HG03520 (cell line): ENCODE results near the gene KLF13.

Experiments used
- ATAC-seq: cut with Tn5 transposase; IDR thresholded peaks from one replicate; pipeline ENCODE4 v1.9.1; 2021; ENCODE audit warnings: mild to moderate bottlenecking, moderate library complexity; ENCODE audit not compliant: unreplicated experiment

KLF13 gene

GRCh38 chr15:31331389-31331788 lies 4.8 kb downstream of the KLF13 start:
- ATAC-seq: no peak

DNA sequence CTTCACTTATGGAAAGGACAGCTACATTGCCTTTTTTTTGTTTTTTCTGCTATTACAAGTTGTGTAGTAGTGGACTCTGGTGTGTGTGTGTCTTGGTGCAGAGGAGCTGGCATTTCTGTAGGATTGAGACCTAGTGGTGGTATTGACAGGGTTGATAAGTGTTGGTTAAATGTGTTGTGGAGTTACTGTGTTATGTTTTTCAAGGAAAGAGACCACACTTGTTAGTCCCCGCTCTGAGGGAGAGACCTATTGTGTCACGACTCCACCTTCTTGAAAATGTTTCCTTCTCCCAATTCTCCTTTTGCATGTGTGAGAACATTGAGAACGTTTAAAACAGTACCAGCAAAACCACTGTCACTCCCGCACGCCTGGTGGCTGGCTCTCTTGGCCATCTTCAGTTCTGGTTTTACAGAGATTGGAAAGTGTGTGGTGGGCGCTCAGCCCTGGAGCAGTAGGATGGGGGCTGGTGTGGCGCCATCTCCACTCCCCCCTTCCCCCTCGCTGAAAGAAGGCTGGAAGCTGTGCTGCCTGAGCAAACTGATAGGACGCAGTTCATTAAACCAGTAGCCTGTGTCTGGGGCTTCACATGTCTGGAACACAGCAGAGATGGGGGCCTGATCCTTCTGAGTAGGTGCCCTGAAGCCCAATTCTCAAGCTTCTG lies 5.5 kb downstream of the KLF13 start:
- no peak for ATAC-seq

- ATAC-seq: no peak
Measured at GRCh38 chr15:31332681-31333071, 6.0 kb downstream of the KLF13 start.

- no peak for ATAC-seq
Measured at GRCh38 chr15:31333119-31333518, 6.5 kb downstream of the KLF13 start.

- ATAC-seq: no peak
Measured at GRCh38 chr15:31333820-31334219, 7.2 kb downstream of the KLF13 start.

- ATAC-seq: no peak
Measured at GRCh38 chr15:31335989-31336592, 9.5 kb downstream of the KLF13 start.

GRCh38 chr15:31336593-31337295 lies 10.1 kb downstream of the KLF13 start:
- no peak for ATAC-seq

DNA sequence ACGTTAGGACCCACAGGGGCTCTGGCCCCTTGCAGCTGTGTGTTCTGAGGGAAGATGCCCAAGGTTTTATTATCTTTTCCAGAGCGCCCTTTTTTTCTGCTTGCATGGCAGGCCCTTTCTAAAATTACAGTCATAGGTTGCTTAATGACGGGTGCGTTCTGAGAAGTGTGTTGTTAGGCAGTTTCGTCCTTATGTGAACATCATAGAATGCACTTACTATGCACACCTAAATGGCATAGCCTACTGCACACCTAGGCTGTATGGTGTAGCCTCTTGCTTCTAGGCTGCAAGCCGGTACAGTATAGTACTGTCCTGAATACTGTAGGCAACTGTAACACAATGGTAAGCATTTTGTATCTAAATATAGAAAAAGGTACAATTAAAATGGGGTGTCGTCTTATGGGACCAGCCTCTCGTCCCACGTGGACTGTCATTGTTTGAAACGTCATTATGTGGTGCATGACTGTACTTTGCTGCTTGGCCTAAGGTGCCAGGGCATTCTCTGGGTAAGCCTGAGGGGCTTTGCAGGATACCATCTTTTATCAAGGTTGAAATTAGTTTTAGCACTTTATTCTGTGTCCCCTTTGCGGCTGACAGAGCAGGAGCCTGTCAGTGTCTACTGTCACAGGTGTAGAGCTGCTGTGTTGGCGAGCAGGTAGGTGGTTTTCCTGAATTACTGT lies 10.9 kb downstream of the KLF13 start:
- no peak for ATAC-seq

DNA sequence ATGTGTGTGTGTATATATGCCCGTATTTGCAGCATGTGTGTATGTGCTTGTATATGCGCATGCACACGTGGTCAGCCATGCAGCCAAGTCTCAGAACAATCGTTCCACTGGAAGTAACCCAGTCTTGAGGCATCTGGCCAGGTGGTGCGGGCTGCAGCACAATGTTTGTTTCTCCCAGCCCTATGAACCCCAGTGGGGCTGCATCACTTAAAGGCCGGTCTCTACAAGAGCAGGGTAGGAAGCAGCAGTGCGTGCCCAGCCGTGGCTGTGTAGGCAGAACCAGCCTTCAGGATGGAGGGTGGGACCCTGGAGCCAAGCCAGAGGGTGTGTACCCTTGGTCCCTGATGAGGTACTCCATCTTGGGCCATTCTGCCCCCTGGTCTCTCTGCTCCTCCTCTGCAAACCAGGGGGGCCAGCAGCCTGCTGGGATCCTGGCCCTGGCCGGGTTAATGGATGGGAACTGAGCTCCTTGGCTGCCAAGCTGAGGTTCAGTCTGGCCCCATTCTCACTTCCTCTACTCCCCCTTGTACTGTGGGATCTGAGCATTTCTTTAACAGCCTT lies 11.8 kb downstream of the KLF13 start:
- ATAC-seq: no peak

GRCh38 chr15:31338879-31339557 lies 12.4 kb downstream of the KLF13 start:
- no peak for ATAC-seq

DNA sequence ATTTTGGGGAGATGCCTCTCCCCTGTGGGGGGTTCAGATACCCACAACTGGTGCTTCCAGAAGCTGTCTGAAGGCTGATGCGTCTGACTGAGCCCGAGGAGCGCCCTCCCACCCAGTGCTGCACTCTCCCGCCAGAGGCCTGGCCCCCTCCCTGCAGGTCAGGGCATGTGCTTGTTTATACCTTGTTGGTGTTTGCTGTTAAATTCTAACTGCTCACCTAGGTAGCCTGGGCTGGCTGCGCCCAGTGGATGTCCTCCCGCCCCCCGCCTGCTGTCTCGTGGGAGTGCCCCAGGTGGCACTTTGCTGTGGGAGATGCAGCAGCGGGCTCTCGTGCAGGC lies 12.9 kb downstream of the KLF13 start:
- ATAC-seq: no peak

DNA sequence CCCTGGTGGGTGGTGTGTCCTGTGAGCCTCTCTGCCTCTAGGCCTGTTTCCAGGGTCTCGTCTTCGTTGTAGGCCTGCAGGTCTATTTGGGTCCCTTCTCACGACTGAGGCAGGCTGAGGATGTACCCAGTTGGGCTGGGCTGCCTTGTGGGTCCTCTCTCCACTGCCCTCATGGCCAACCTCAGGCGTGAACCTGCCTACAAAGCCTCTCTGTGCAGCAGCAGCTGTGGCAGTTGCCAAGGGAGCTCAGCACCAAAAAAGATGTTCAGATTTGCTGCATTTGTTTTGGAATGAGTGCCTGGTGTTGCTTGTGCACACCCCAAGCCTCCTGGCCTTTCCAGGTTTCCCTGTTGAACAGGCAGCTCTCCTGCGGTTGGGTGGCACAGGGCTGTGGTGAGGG lies 13.4 kb downstream of the KLF13 start:
- no peak for ATAC-seq

DNA sequence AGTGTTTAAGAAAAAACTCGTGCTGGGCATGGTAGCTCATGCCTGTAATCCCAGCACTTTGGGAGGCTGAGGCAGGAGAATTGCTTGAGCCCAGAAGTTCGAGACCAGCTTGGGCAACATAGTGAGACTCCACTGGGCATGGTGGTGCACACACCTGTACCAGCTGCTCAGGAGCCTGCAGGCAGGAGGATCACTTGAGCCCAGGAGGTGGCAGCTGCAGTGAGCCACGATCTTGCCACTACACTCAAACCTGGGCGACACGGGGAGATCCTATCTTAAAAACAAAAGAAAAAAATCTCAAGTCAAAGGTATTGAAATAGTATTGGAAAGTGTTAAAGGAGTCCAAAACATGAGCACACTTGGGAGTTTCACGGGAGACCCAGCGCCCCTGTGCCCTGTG lies 14.0 kb downstream of the KLF13 start:
- no peak for ATAC-seq

GRCh38 chr15:31341071-31341470 lies 14.4 kb downstream of the KLF13 start:
- no peak for ATAC-seq

DNA sequence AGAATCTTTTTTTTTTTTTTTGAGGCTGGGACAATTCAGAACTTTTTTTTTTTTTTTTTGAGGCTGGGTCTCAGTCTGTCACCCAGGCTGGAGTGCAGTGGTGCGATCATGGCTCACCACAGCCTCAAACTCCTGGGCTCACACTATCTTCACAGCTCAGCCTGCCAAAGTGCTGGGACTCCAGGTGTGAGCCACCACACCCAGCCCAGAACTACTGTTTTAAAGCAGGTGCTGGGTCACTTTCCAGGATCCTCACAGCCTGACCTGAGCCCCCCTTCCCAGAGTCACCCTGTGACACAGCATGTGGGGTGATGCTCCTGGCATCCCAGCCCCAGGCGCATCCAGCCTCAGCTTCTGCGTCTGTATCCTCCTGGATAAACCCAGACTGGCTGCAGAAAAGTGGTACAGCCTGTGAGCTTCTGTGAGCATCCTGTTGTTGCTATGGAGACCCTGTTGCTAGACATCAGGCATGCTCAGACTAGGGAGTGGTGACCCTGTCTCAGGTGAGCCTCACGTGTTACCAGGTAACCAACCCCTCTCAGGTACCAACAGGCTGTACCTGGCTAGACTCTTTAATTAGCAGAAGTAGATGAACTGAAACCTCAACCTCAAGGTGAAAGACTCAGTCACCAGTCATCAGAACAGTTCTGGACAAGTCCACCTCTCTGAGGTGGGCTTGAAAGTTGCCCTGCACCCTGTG lies 15.0 kb downstream of the KLF13 start:
- no peak for ATAC-seq

- no peak for ATAC-seq
Measured at GRCh38 chr15:31342381-31342780, 15.7 kb downstream of the KLF13 start.

GRCh38 chr15:31342781-31343626 lies 16.4 kb downstream of the KLF13 start:
- no peak for ATAC-seq

DNA sequence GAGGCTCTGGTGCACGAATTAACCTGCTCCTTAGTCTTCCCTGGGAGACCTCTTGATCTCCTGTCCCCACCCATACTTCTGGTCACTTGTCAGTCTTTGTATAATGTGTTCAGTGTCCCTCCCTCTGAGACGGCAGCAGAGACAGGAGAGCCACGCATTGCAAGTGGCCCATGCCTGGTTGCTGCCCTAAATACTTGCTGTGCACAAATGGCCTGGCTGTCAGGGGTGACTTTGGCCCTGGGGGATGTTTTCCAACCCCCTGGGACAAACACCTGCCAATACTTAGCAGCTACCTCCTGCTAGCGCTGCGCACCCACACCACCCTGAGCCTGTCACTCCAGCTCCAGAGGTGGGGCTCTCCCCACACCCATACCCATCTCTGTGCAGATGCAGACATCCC lies 17.2 kb downstream of the KLF13 start:
- ATAC-seq: no peak

DNA sequence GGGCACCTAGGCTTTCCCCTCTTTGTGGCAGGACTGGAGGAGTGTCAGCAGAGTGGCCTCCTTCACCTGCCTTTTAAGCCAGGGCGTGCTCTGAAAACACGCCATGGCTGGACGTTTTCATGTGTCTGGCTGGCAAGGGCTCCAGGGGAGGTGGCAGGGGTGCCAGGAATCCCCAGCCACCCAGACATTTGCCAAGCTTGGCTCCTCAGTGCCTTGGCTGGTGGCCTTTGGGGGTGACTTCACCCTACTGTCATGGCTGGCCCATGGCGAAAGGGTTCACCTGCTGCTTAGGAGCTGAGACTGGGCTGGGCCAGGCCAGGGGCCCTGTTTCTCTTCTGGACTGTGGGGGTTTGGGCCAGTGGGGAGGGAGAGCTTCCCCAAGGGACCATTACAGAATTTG lies 17.6 kb downstream of the KLF13 start:
- no peak for ATAC-seq
